Measurements from ENCODE around the gene ODAD4. TPM values are rescaled to one million over a fixed set of nuclear protein-coding genes. Genes with fewer than 3 reads are reported as not detected.

ODAD4 gene
- total and polyA plus RNA-seq, 5 donors from 2014 or later = 0.14 to 0.28 (median 0.15) TPM; not detected in 2

GRCh38 chr17:41976142-41976768 is 45.8 kb downstream of the ODAD4 start:
- no peaks in the 10 kb centered on the region for H3K9me3 Mint-ChIP-seq
- peak overlapping the region in 1 of 3 donors; percentile 20 for H3K27ac Mint-ChIP-seq
- H3K27me3 ChIP-seq (ENCODE audit: control insufficient read depth, insufficient read depth, low read length) = no peaks in the 10 kb centered on the region
- DNase-seq (no peak), ATAC-seq (ENCODE audit: low read depth in 2 of 2) (no peak)
- H3K4me1 ChIP-seq (ENCODE audit: control insufficient read depth, insufficient read depth, low read length, poor library complexity, severe bottlenecking) = no peaks in the 10 kb centered on the region
- no peaks in the 10 kb centered on the region for H3K27me3 Mint-ChIP-seq
- no peak overlapping the region for H3K4me3 ChIP-seq (ENCODE audit: low read depth, low read length)
- no peak overlapping the region for H3K27ac ChIP-seq (ENCODE audit: insufficient read depth, low read length, poor library complexity, severe bottlenecking)
- H3K36me3 Mint-ChIP-seq = peaks cover 28% of the 10 kb centered on the region
- H3K4me1 Mint-ChIP-seq = peaks cover under 1 to 13% (median 6%) of the 10 kb centered on the region in 4 donors
- H3K9me3 ChIP-seq (ENCODE audit: control insufficient read depth in 2 of 2, low read length in 2 of 2) = no peaks in the 10 kb centered on the region
- peaks cover 77% of the 10 kb centered on the region for H3K36me3 ChIP-seq (ENCODE audit: control insufficient read depth, insufficient read depth, low read length)
- H3K4me3 Mint-ChIP-seq = no peak overlapping the region

- DNase-seq = no peak
- Mint-ChIP-seq H3K27ac (peak overlapping the region in 2 of 3 donors; percentile 23 to 42), H3K27me3 (no peaks in the 10 kb centered on the region), H3K36me3 (peaks cover 32% of the 10 kb centered on the region), H3K4me3 (no peak overlapping the region), H3K4me1 (peaks cover 0 to 4% (median 1%) of the 10 kb centered on the region in 4 donors), H3K9me3 (no peaks in the 10 kb centered on the region)
- Histone ChIP-seq H3K36me3 (ENCODE audit: control insufficient read depth, insufficient read depth, low read length) (peaks cover 84% of the 10 kb centered on the region), H3K27me3 (ENCODE audit: control insufficient read depth, insufficient read depth, low read length) (no peaks in the 10 kb centered on the region), H3K9me3 (ENCODE audit: control insufficient read depth in 2 of 2, low read length in 2 of 2) (no peaks in the 10 kb centered on the region), H3K27ac (ENCODE audit: insufficient read depth, low read length, poor library complexity, severe bottlenecking) (no peak overlapping the region), H3K4me1 (ENCODE audit: control insufficient read depth, insufficient read depth, low read length, poor library complexity, severe bottlenecking) (no peaks in the 10 kb centered on the region), H3K4me3 (ENCODE audit: low read depth, low read length) (no peak overlapping the region)
- ATAC-seq (ENCODE audit: low read depth in 2 of 2) = no peak
Measured at GRCh38 chr17:41977991-41978390, 47.6 kb downstream of the ODAD4 start.

GRCh38 chr17:41982026-41982760 is 51.8 kb downstream of the ODAD4 start:
- Mint-ChIP-seq H3K36me3 (peaks cover 45% of the 10 kb centered on the region), H3K27ac (peak overlapping the region in 1 of 3 donors; percentile 35), H3K9me3 (no peaks in the 10 kb centered on the region), H3K4me3 (no peak overlapping the region), H3K4me1 (peaks cover 0 to 2% (median 1%) of the 10 kb centered on the region in 4 donors), H3K27me3 (no peaks in the 10 kb centered on the region)
- ATAC-seq (ENCODE audit: low read depth in 2 of 2) (no peak), DNase-seq (no peak)
- no peaks in the 10 kb centered on the region for H3K9me3 ChIP-seq (ENCODE audit: control insufficient read depth in 2 of 2, low read length in 2 of 2)
- H3K36me3 ChIP-seq (ENCODE audit: control insufficient read depth, insufficient read depth, low read length) = peaks cover 77% of the 10 kb centered on the region
- H3K4me3 ChIP-seq (ENCODE audit: low read depth, low read length) = no peak overlapping the region
- H3K4me1 ChIP-seq (ENCODE audit: control insufficient read depth, insufficient read depth, low read length, poor library complexity, severe bottlenecking) = no peaks in the 10 kb centered on the region
- no peak overlapping the region for H3K27ac ChIP-seq (ENCODE audit: insufficient read depth, low read length, poor library complexity, severe bottlenecking)
- no peaks in the 10 kb centered on the region for H3K27me3 ChIP-seq (ENCODE audit: control insufficient read depth, insufficient read depth, low read length)

- peaks cover 59% of the 10 kb centered on the region for H3K36me3 Mint-ChIP-seq
- H3K27me3 ChIP-seq (ENCODE audit: control insufficient read depth, insufficient read depth, low read length) = no peaks in the 10 kb centered on the region
- H3K27ac Mint-ChIP-seq = no peak overlapping the region
- no peak for ATAC-seq (ENCODE audit: low read depth in 2 of 2)
- no peaks in the 10 kb centered on the region for H3K9me3 ChIP-seq (ENCODE audit: control insufficient read depth in 2 of 2, low read length in 2 of 2)
- no peaks in the 10 kb centered on the region for H3K9me3 Mint-ChIP-seq
- no peaks in the 10 kb centered on the region for H3K27me3 Mint-ChIP-seq
- H3K36me3 ChIP-seq (ENCODE audit: control insufficient read depth, insufficient read depth, low read length) = peaks cover 87% of the 10 kb centered on the region
- H3K4me1 Mint-ChIP-seq = no peaks in the 10 kb centered on the region
- H3K4me3 ChIP-seq (ENCODE audit: low read depth, low read length) = no peak overlapping the region
- DNase-seq = no peak
- no peak overlapping the region for H3K4me3 Mint-ChIP-seq
- H3K27ac ChIP-seq (ENCODE audit: insufficient read depth, low read length, poor library complexity, severe bottlenecking) = no peak overlapping the region
- no peaks in the 10 kb centered on the region for H3K4me1 ChIP-seq (ENCODE audit: control insufficient read depth, insufficient read depth, low read length, poor library complexity, severe bottlenecking)
Measured at GRCh38 chr17:41984454-41984853, 54.0 kb downstream of the ODAD4 start.

GRCh38 chr17:41985919-41986318 is 55.5 kb downstream of the ODAD4 start:
- Mint-ChIP-seq H3K27me3 (no peaks in the 10 kb centered on the region), H3K9me3 (no peaks in the 10 kb centered on the region), H3K36me3 (peaks cover 53% of the 10 kb centered on the region)

GRCh38 chr17:41986634-41987033 is 56.2 kb downstream of the ODAD4 start:
- DNase-seq (no peak), ATAC-seq (ENCODE audit: low read depth in 2 of 2) (no peak)
- Mint-ChIP-seq H3K36me3 (peaks cover 58% of the 10 kb centered on the region), H3K27ac (peak overlapping the region in 1 of 3 donors; percentile 38), H3K9me3 (no peaks in the 10 kb centered on the region), H3K4me1 (no peaks in the 10 kb centered on the region), H3K27me3 (no peaks in the 10 kb centered on the region), H3K4me3 (no peak overlapping the region)
- H3K36me3 ChIP-seq (ENCODE audit: control insufficient read depth, insufficient read depth, low read length) = peaks cover 89% of the 10 kb centered on the region
- H3K27ac ChIP-seq (ENCODE audit: insufficient read depth, low read length, poor library complexity, severe bottlenecking) = no peak overlapping the region
- H3K4me3 ChIP-seq (ENCODE audit: low read depth, low read length) = no peak overlapping the region
- no peaks in the 10 kb centered on the region for H3K27me3 ChIP-seq (ENCODE audit: control insufficient read depth, insufficient read depth, low read length)
- H3K9me3 ChIP-seq (ENCODE audit: control insufficient read depth in 2 of 2, low read length in 2 of 2) = no peaks in the 10 kb centered on the region
- no peaks in the 10 kb centered on the region for H3K4me1 ChIP-seq (ENCODE audit: control insufficient read depth, insufficient read depth, low read length, poor library complexity, severe bottlenecking)

More at GRCh38 chr17:41985919-41986318, 55.5 kb downstream of the ODAD4 start:
- Histone ChIP-seq H3K27me3 (ENCODE audit: control insufficient read depth, insufficient read depth, low read length) (no peaks in the 10 kb centered on the region), H3K27ac (ENCODE audit: insufficient read depth, low read length, poor library complexity, severe bottlenecking) (no peak overlapping the region), H3K36me3 (ENCODE audit: control insufficient read depth, insufficient read depth, low read length) (peaks cover 89% of the 10 kb centered on the region), H3K4me3 (ENCODE audit: low read depth, low read length) (no peak overlapping the region), H3K9me3 (ENCODE audit: control insufficient read depth in 2 of 2, low read length in 2 of 2) (no peaks in the 10 kb centered on the region), H3K4me1 (ENCODE audit: control insufficient read depth, insufficient read depth, low read length, poor library complexity, severe bottlenecking) (no peaks in the 10 kb centered on the region)
- H3K4me1 Mint-ChIP-seq = no peaks in the 10 kb centered on the region
- no peak for ATAC-seq (ENCODE audit: low read depth in 2 of 2)
- no peak overlapping the region for H3K27ac Mint-ChIP-seq
- no peak overlapping the region for H3K4me3 Mint-ChIP-seq
- DNase-seq = no peak

- H3K36me3 ChIP-seq (ENCODE audit: control insufficient read depth, insufficient read depth, low read length) = peaks cover 86% of the 10 kb centered on the region
- Mint-ChIP-seq H3K27me3 (no peaks in the 10 kb centered on the region), H3K27ac (no peak overlapping the region), H3K36me3 (peaks cover 56% of the 10 kb centered on the region), H3K9me3 (no peaks in the 10 kb centered on the region), H3K4me3 (no peak overlapping the region), H3K4me1 (no peaks in the 10 kb centered on the region)
- DNase-seq (no peak), ATAC-seq (ENCODE audit: low read depth in 2 of 2) (no peak)
- no peaks in the 10 kb centered on the region for H3K9me3 ChIP-seq (ENCODE audit: control insufficient read depth in 2 of 2, low read length in 2 of 2)
- no peak overlapping the region for H3K27ac ChIP-seq (ENCODE audit: insufficient read depth, low read length, poor library complexity, severe bottlenecking)
- no peak overlapping the region for H3K4me3 ChIP-seq (ENCODE audit: low read depth, low read length)
- no peaks in the 10 kb centered on the region for H3K4me1 ChIP-seq (ENCODE audit: control insufficient read depth, insufficient read depth, low read length, poor library complexity, severe bottlenecking)
- no peaks in the 10 kb centered on the region for H3K27me3 ChIP-seq (ENCODE audit: control insufficient read depth, insufficient read depth, low read length)
Measured at GRCh38 chr17:41987642-41988041, 57.2 kb downstream of the ODAD4 start.

- Mint-ChIP-seq H3K4me3 (no peak overlapping the region), H3K27me3 (no peaks in the 10 kb centered on the region), H3K4me1 (no peaks in the 10 kb centered on the region), H3K9me3 (no peaks in the 10 kb centered on the region), H3K36me3 (peaks cover 59% of the 10 kb centered on the region), H3K27ac (no peak overlapping the region)
- ATAC-seq (ENCODE audit: low read depth in 2 of 2) (no peak), DNase-seq (no peak)
- Histone ChIP-seq H3K4me1 (ENCODE audit: control insufficient read depth, insufficient read depth, low read length, poor library complexity, severe bottlenecking) (no peaks in the 10 kb centered on the region), H3K36me3 (ENCODE audit: control insufficient read depth, insufficient read depth, low read length) (peaks cover 87% of the 10 kb centered on the region), H3K4me3 (ENCODE audit: low read depth, low read length) (no peak overlapping the region), H3K27ac (ENCODE audit: insufficient read depth, low read length, poor library complexity, severe bottlenecking) (no peak overlapping the region), H3K9me3 (ENCODE audit: control insufficient read depth in 2 of 2, low read length in 2 of 2) (no peaks in the 10 kb centered on the region), H3K27me3 (ENCODE audit: control insufficient read depth, insufficient read depth, low read length) (no peaks in the 10 kb centered on the region)
Measured at GRCh38 chr17:41988418-41988817, 58.0 kb downstream of the ODAD4 start.
